GM18907 (cell line): Measurements from ENCODE around the gene SS18.
A peak's percentile ranks its signal among the peaks of the same experiment; 100 is the strongest.

Source experiments
- ATAC-seq: cut with Tn5 transposase; IDR thresholded peaks from one replicate; pipeline ENCODE4 v1.9.1; 2021; ENCODE audit warnings: mild to moderate bottlenecking, moderate library complexity; ENCODE audit not compliant: unreplicated experiment

SS18 gene

GRCh38 chr18:26003817-26004216 is 86.6 kb downstream of the SS18 start:
- no peak for ATAC-seq

- no peak for ATAC-seq
Measured at GRCh38 chr18:26003356-26003755, 87.1 kb downstream of the SS18 start.

- ATAC-seq, result peak; percentile 69
Measured at GRCh38 chr18:26002375-26002910, 88.0 kb downstream of the SS18 start.

- no peak for ATAC-seq
Measured at GRCh38 chr18:25998461-25998860, 92.0 kb downstream of the SS18 start.

DNA sequence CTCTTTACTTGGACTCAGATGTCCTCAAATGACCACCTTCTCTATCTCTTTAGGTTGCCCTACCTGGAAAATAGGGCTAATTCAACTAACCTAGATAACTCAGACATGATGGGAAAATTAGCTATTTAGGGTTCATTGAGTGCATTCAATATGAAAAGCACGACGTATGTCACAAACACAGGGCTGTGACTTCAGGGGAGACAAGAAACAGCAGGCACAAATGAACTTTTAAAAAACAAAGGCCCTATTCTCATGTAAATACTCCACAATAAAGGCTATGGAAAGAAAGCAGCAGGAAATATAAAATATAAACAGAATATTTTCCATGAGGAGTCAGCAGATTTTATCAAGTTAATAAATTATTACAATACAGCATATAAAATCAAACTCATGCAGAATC is 97.8 kb downstream of the SS18 start:
- no peak for ATAC-seq

DNA sequence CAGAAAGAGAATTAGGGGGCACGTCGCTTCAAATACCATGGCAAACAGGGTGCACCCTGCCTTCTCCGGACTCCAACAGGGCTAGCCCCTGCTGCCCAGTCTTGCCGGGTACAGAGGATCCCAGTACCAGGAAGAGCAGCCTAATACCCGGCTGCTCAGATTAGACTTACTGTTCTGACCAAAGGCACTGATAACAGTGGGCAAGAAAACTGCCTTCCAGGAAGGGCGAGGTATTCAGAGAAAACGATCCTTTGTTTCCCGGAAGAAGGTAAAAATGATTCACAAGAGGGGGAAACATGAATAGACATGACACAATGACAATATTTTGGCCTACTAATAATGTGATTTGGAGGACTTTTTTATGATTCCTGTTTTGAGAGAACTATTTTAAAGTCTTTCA is 99.9 kb downstream of the SS18 start:
- ATAC-seq, result no peak

GRCh38 chr18:25985707-25986394 is 104.6 kb downstream of the SS18 start:
- ATAC-seq, result no peak

- ATAC-seq, result no peak
Measured at GRCh38 chr18:25983730-25984129, 106.7 kb downstream of the SS18 start.

GRCh38 chr18:25982961-25983360 is 107.5 kb downstream of the SS18 start:
- ATAC-seq, result no peak

- ATAC-seq, result no peak
Measured at GRCh38 chr18:25982153-25982552, 108.3 kb downstream of the SS18 start.

DNA sequence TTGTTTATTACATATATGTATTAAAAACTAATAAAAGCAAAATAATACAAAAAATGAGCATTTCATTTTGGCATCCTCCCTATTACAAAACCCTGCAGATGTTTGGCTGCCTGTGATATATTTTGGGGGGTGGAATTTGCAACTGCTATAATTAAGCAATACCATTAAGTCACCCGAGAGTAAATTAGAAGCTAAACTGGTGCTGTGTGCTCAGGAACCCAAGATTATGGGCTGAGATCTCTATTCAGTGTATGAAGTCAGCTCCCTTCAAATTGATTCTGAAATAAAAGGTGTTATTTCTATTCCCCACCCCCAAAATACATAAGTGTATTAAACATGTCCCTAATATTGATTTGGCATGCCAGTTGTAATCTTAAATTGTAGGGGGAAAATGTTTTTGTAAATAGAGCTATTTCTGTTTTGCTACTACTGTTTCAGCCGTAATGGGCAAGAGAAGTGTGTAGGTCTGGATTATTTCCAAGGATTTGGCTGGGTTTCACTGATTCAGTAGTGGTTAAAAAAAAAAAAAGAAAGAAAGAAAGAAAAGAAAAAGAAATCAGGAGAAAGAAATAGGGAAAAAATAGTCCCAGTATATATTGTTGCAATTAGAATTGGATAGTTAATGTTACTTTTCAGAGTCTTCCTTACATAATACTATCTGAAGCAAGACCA is 110.9 kb downstream of the SS18 start:
- no peak for ATAC-seq

DNA sequence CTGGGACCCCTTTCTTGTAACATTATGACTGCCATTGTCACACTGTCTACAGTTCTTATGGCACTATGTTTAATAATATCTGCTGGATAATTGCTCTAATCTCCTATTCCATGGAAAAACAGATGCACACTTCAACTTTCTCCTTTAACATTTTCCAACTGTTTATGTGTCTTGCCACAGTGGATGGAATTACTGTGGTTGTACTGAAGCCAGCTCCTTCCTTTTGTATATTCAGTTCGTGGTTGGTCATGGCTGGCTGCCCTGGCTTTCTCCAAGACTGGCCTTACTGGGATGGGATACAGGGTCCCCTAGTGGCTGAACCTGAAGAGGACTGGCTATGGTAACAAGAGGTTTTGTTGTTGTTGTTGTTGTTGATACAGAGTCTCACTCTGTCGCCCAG is 113.9 kb downstream of the SS18 start:
- no peak for ATAC-seq

DNA sequence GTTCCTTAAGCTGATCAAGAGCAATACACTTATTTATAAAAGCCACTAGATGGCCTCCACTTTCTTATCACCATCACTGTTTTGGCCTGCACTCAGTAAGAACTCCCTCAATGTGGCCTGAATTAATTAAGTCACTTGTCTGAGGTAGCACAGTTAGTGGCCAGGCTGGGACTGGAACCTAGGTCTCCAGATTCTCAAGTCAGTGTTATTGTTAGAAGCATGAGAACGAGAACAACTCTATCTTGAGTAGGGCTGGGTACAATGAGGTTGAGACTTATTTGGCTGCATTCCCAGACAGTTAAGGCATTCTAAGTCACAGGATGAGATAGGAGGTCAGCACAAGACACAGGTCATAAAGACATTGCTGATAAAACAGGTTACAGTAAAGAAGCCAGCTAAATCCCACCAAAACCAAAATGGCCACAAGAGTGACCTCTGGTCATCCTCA is 115.8 kb downstream of the SS18 start:
- ATAC-seq, result no peak
